GM21528 (cell line): Measurements from ENCODE around the gene CHST11.

Experiments
- ATAC-seq: cut with Tn5 transposase; IDR thresholded peaks from one replicate; pipeline ENCODE4 v1.9.1; 2021; ENCODE audit warnings: mild to moderate bottlenecking, moderate library complexity; ENCODE audit not compliant: unreplicated experiment, low FRiP score

CHST11 gene

GRCh38 chr12:104701756-104702155, 245.0 kb downstream of the CHST11 start:
- ATAC-seq: no peak

GRCh38 chr12:104702565-104703139, 245.9 kb downstream of the CHST11 start:
- no peak for ATAC-seq

- no peak for ATAC-seq
Measured at GRCh38 chr12:104703372-104703771, 246.6 kb downstream of the CHST11 start.

GRCh38 chr12:104704224-104704779, 247.6 kb downstream of the CHST11 start:
- no peak for ATAC-seq

- no peak for ATAC-seq
Measured at GRCh38 chr12:104707194-104707593, 250.4 kb downstream of the CHST11 start.

- no peak for ATAC-seq
Measured at GRCh38 chr12:104707794-104708558, 251.2 kb downstream of the CHST11 start.

- ATAC-seq: no peak
Measured at GRCh38 chr12:104708891-104709290, 252.1 kb downstream of the CHST11 start.

- no peak for ATAC-seq
Measured at GRCh38 chr12:104709692-104710435, 253.1 kb downstream of the CHST11 start.

- ATAC-seq: no peak
Measured at GRCh38 chr12:104710940-104711689, 254.4 kb downstream of the CHST11 start.

- ATAC-seq: no peak
Measured at GRCh38 chr12:104712477-104712876, 255.7 kb downstream of the CHST11 start.

- no peak for ATAC-seq
Measured at GRCh38 chr12:104712968-104713367, 256.2 kb downstream of the CHST11 start.

- no peak for ATAC-seq
Measured at GRCh38 chr12:104713444-104713843, 256.7 kb downstream of the CHST11 start.

- no peak for ATAC-seq
Measured at GRCh38 chr12:104714369-104714768, 257.6 kb downstream of the CHST11 start.

GRCh38 chr12:104716172-104716571, 259.4 kb downstream of the CHST11 start:
- ATAC-seq: no peak

GRCh38 chr12:104718304-104718929, 261.7 kb downstream of the CHST11 start:
- ATAC-seq: no peak

- ATAC-seq: no peak
Measured at GRCh38 chr12:104719700-104720338, 263.1 kb downstream of the CHST11 start.

- no peak for ATAC-seq
Measured at GRCh38 chr12:104720339-104721038, 263.7 kb downstream of the CHST11 start.

GRCh38 chr12:104721039-104721405, 264.3 kb downstream of the CHST11 start:
- no peak for ATAC-seq

GRCh38 chr12:104721936-104722335, 265.2 kb downstream of the CHST11 start:
- no peak for ATAC-seq
